Testis (tissue), 2 donors: ENCODE measurements around the gene RASGEF1C.

Experiments used
- POLR2A ChIP-seq: fragments of 450-650 bp; IDR thresholded peaks from one replicate; pipeline ENCODE4 v1.6.1; 2017; ENCODE audit warnings: antibody characterized with exemption, mild to moderate bottlenecking, moderate library complexity
- TF ChIP-seq, protein P1 (sequence below), 3 experiments: fragments of 450-650 bp in 2 of 3; fragments of 200-600 bp in 1 of 3; sonication (generic) in 1 of 3; IDR thresholded peaks; one replicate each; pipeline ENCODE4 v1.5.1; 2016 to 2019; ENCODE audit warnings: antibody characterized with exemption in 3 of 3, mild to moderate bottlenecking in 2 of 3, moderate library complexity in 1 of 3

DNA sequence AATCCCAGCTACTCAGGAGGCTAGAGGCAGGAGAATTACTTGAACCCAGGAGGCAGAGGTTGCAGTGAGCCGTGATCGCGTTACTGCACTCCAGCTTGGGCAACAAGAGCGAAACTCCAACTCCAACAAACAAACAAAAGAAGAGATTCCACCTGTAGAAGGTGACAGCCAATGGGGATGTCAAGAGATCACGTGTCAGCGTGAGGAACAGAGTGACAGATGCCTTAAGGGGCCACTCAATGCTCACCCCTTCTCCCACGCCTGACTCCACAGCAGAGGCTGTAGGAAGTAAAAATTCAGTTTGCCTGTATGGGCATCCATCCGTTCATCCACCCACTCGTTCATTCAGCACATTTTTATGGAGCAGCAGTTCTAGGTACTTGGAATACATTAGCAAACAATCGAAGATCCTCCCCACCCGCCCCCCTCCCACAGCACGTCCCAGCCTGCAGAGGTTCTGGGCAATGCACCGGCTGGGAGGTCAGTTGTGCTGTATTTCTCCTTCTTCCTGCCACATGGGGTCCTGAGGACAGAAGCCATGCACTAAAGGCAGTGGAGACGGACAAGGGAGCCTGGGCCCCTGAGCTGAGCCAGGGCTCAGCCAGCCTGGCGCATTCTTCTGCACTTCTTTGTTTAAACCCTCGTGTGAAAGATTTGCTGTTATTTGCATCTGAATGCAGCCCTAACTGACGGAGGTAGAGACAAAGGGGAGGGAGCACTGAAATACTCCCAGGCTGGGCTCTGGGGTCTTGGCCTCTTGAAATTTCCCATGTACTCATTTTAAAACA, 126.2 kb downstream of the RASGEF1C start:
- TF ChIP-seq, protein P1, sequence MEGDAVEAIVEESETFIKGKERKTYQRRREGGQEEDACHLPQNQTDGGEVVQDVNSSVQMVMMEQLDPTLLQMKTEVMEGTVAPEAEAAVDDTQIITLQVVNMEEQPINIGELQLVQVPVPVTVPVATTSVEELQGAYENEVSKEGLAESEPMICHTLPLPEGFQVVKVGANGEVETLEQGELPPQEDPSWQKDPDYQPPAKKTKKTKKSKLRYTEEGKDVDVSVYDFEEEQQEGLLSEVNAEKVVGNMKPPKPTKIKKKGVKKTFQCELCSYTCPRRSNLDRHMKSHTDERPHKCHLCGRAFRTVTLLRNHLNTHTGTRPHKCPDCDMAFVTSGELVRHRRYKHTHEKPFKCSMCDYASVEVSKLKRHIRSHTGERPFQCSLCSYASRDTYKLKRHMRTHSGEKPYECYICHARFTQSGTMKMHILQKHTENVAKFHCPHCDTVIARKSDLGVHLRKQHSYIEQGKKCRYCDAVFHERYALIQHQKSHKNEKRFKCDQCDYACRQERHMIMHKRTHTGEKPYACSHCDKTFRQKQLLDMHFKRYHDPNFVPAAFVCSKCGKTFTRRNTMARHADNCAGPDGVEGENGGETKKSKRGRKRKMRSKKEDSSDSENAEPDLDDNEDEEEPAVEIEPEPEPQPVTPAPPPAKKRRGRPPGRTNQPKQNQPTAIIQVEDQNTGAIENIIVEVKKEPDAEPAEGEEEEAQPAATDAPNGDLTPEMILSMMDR (IDR thresholded peaks at IDR 0.05) = no peak
- TF ChIP-seq POLR2A = no peak
